CD14-positive monocyte (primary cell): Measurements from ENCODE around the gene CEP131. TPM values are rescaled to one million over a fixed set of nuclear protein-coding genes. Genes with fewer than 3 reads are reported as not detected.

ENCODE experiments used
- DNase-seq, 3 donors: peaks; one replicate each; pipeline ENCODE4 v3.0.0-alpha.2; 2011 to 2022
- H2AFZ ChIP-seq: 2 replicates; pipeline ENCODE4 v1.6.0; 2012; ENCODE audit warnings: mild to moderate bottlenecking, low read depth, low read length, inconsistent platforms; ENCODE audit not compliant: insufficient read depth, poor library complexity, severe bottlenecking
- H3K27ac ChIP-seq, 2 donors: 1 replicate in 1 of 2; 2 replicates in 1 of 2; pipeline ENCODE4 v1.5.1; 2012 to 2013; ENCODE audit warnings: low read length in 2 of 2, control low read depth in 1 of 2, inconsistent platforms in 1 of 2, low read depth in 1 of 2, mild to moderate bottlenecking in 1 of 2
- H3K27me3 ChIP-seq, 2 donors: one replicate each; pipeline versions ENCODE4 v1.6.0 to v1.6.1; 2011 to 2013; ENCODE audit warnings: low read length in 2 of 2; ENCODE audit not compliant: control insufficient read depth in 2 of 2, insufficient read depth in 2 of 2
- H3K36me3 ChIP-seq, 2 donors: replicated peaks in 1 of 2; 1 replicate in 1 of 2; 2 replicates in 1 of 2; pipeline versions ENCODE4 v1.5.1 to v1.6.1; 2012 to 2013; ENCODE audit warnings: low read length in 2 of 2, control low read depth in 1 of 2, inconsistent platforms in 1 of 2, mild to moderate bottlenecking in 1 of 2; ENCODE audit not compliant: insufficient read depth in 2 of 2, control insufficient read depth in 1 of 2
- H3K4me1 ChIP-seq, 2 donors: 1 replicate in 1 of 2; 2 replicates in 1 of 2; pipeline versions ENCODE4 v1.5.1 to v1.6.1; 2012 to 2013; ENCODE audit warnings: low read length in 2 of 2, control low read depth in 1 of 2, inconsistent platforms in 1 of 2, mild to moderate bottlenecking in 1 of 2, moderate library complexity in 1 of 2; ENCODE audit not compliant: insufficient read depth in 2 of 2, control insufficient read depth in 1 of 2
- H3K4me2 ChIP-seq: replicated peaks from 2 replicates; pipeline ENCODE3; 2012; ENCODE audit warnings: low read length, moderate library complexity, mild to moderate bottlenecking; ENCODE audit not compliant: poor library complexity, severe bottlenecking; ENCODE audit errors: extremely low read depth
- H3K4me3 ChIP-seq, 3 experiments: fragments of 200-600 bp in 1 of 3; sonication (generic) in 1 of 3; replicated peaks in 1 of 3; 1 replicate in 2 of 3; 2 replicates in 1 of 3; pipeline ENCODE4 v1.5.1; 2011 to 2013; ENCODE audit warnings: low read length in 3 of 3, mild to moderate bottlenecking in 3 of 3, control low read depth in 2 of 3, low read depth in 2 of 3, inconsistent platforms in 1 of 3, moderate library complexity in 1 of 3
- H3K79me2 ChIP-seq: 2 replicates; pipeline ENCODE4 v1.6.0; 2012; ENCODE audit warnings: mild to moderate bottlenecking, control low read depth, inconsistent platforms, low read length, moderate library complexity; ENCODE audit not compliant: insufficient read depth
- H3K9ac ChIP-seq: 2 replicates; pipeline ENCODE4 v1.6.0; 2017; ENCODE audit warnings: low read length, mild to moderate bottlenecking; ENCODE audit not compliant: insufficient read depth, poor library complexity, severe bottlenecking
- H3K9me3 ChIP-seq, 2 donors: replicated peaks in 1 of 2; 1 replicate in 1 of 2; 2 replicates in 1 of 2; pipeline versions ENCODE4 v1.5.1 to v1.6.1; 2012 to 2013; ENCODE audit warnings: low read length in 2 of 2, control low read depth in 1 of 2; ENCODE audit not compliant: control insufficient read depth in 1 of 2, insufficient read depth in 1 of 2
- H4K20me1 ChIP-seq: 2 replicates; pipeline ENCODE4 v1.6.0; 2012; ENCODE audit warnings: mild to moderate bottlenecking, low read length, control low read depth, moderate library complexity; ENCODE audit not compliant: insufficient read depth
- H3K27ac Mint-ChIP-seq, 7 donors: one replicate each; pipeline ENCODE4 v1.8.0; 2020; ENCODE audit warnings: mild to moderate bottlenecking in 7 of 7, mixed read lengths in 7 of 7, moderate library complexity in 6 of 7, inconsistent platforms in 2 of 7
- H3K27me3 Mint-ChIP-seq, 3 donors: one replicate each; pipeline ENCODE4 v1.8.0; 2021 to 2022; ENCODE audit warnings: low read depth in 3 of 3, mild to moderate bottlenecking in 3 of 3, mixed read lengths in 3 of 3, moderate library complexity in 3 of 3, inconsistent platforms in 1 of 3
- H3K36me3 Mint-ChIP-seq, 2 donors: one replicate each; pipeline ENCODE4 v1.8.0; 2020; ENCODE audit warnings: mixed read lengths in 2 of 2, inconsistent platforms in 1 of 2, mild to moderate bottlenecking in 1 of 2
- H3K4me1 Mint-ChIP-seq: one replicate; pipeline ENCODE4 v1.8.0; 2020; ENCODE audit warnings: mild to moderate bottlenecking, mixed read lengths
- H3K4me3 Mint-ChIP-seq, 2 donors: one replicate each; pipeline ENCODE4 v1.8.0; 2020; ENCODE audit warnings: mild to moderate bottlenecking in 2 of 2, mixed read lengths in 2 of 2, moderate library complexity in 1 of 2
- H3K9me3 Mint-ChIP-seq, 7 donors: one replicate each; pipeline ENCODE4 v1.8.0; 2020 to 2022; ENCODE audit warnings: mixed read lengths in 7 of 7, mild to moderate bottlenecking in 6 of 7, moderate library complexity in 6 of 7, inconsistent platforms in 2 of 7
- WGBS: methylation state at CpG from one replicate; pipeline ENCODE4 v1.1.5; 2013; ENCODE audit warnings: missing lambda C conversion rate; ENCODE audit not compliant: insufficient coverage; 5-methylcytosine and 5-hydroxymethylcytosine counted together
- intact Hi-C, 2 donors: fragments of 100-400 bp; cut with micrococcal nuclease; formaldehyde crosslinking; loops; one replicate each; pipeline versions ENCODE4 v1.15.0 to v1.15.1; 2023
- polyA plus RNA-seq, 3 donors: library from polyadenylated mRNA; depleted of rRNA in 1 of 3; unstranded in 2 of 3; stranded (reverse) in 1 of 3; fragments of 300-500 nt in 2 of 3; fragments of >200 nt in 1 of 3; fragmentation: Illumina TruSeq in 2 of 3; gene quantifications; 1 replicate in 2 of 3; 2 replicates in 1 of 3; pipeline ENCODE4 v1.2.3, GENCODE V29; 2012 to 2021
- TF ChIP-seq, protein P1 (sequence below): fragments of 200-600 bp; IDR thresholded peaks from one replicate; pipeline ENCODE4 v1.8.0; 2022; ENCODE audit warnings: antibody characterized with exemption, mild to moderate bottlenecking

CEP131 gene
- polyA plus RNA-seq, 3 donors, result 0.69 to 9.7 (median 1.0) TPM

DNA sequence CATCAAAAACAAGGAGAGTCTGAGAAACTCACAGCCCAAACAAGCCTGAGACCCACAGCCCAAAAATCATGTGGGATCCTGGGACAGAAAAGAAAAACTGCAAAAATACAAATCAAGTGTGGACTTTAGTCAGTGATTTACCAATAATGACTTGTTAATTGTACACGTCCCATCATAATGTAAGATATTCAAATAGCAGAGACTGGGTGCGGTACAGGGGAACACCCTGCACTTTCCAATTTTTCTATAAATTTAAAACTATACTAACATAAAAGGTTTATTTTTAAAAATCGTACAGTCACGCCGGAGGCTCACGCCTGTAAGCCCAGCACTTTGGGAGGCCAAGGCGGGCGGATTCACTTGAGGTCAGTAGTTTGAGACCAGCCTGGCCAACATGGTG lies 8.8 kb downstream of the CEP131 start:
- Mint-ChIP-seq H3K4me1 (peaks cover 7% of the 10 kb centered on the region), H3K27me3 (peaks cover 4 to 5% (median 4%) of the 10 kb centered on the region in 3 donors), H3K36me3 (peaks cover 14 to 17% of the 10 kb centered on the region in 2 donors), H3K4me3 (no peak overlapping the region), H3K27ac (peak overlapping the region in 2 of 7 donors; percentile 1 to 45), H3K9me3 (no peaks in the 10 kb centered on the region)
- Histone ChIP-seq H3K27me3 (no peaks in the 10 kb centered on the region), H3K27ac (no peak overlapping the region), H3K79me2 (no peaks in the 10 kb centered on the region), H2AFZ (no peak overlapping the region), H3K36me3 (peaks cover 0 to 4% of the 10 kb centered on the region in 2 donors), H3K9ac (no peak overlapping the region), H3K4me2 (no peak overlapping the region), H3K9me3 (no peaks in the 10 kb centered on the region), H4K20me1 (no peaks in the 10 kb centered on the region), H3K4me1 (peaks cover 0 to 2% of the 10 kb centered on the region in 2 donors), H3K4me3 (no peak overlapping the region)
- TF ChIP-seq, protein P1, sequence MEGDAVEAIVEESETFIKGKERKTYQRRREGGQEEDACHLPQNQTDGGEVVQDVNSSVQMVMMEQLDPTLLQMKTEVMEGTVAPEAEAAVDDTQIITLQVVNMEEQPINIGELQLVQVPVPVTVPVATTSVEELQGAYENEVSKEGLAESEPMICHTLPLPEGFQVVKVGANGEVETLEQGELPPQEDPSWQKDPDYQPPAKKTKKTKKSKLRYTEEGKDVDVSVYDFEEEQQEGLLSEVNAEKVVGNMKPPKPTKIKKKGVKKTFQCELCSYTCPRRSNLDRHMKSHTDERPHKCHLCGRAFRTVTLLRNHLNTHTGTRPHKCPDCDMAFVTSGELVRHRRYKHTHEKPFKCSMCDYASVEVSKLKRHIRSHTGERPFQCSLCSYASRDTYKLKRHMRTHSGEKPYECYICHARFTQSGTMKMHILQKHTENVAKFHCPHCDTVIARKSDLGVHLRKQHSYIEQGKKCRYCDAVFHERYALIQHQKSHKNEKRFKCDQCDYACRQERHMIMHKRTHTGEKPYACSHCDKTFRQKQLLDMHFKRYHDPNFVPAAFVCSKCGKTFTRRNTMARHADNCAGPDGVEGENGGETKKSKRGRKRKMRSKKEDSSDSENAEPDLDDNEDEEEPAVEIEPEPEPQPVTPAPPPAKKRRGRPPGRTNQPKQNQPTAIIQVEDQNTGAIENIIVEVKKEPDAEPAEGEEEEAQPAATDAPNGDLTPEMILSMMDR, result no peak
- no peak for DNase-seq
- intact Hi-C loops, result no loop called here
- 94% methylated on average over 3 of the region's 8 CpGs for WGBS

DNA sequence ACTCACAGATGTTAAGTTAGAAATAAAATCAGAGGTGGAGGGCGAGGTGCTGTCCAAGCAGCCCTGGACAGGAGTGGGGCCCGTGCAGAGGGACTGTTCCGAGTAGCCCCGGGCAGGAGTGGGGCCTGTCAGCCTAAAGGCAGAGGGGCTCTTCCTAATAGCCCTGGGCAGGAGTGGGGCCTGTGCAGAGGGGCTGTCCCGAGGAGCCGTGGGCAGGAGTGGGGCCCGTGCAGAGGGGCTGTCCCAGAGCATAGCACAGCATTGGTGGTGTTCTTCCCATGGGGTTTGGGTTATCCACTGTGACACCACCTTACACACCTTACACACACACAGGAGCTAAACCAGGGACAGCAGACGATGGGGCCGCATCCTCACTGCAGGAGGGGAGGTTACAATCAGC lies 10.4 kb downstream of the CEP131 start:
- TF ChIP-seq, protein P1, result no peak
- Histone ChIP-seq H3K4me2 (no peak overlapping the region), H3K4me1 (peaks cover 0 to 2% of the 10 kb centered on the region in 2 donors), H3K27me3 (no peaks in the 10 kb centered on the region), H3K9me3 (no peaks in the 10 kb centered on the region), H3K36me3 (no peaks in the 10 kb centered on the region), H3K4me3 (no peak overlapping the region), H3K79me2 (no peaks in the 10 kb centered on the region), H3K9ac (no peak overlapping the region), H2AFZ (no peak overlapping the region), H4K20me1 (no peaks in the 10 kb centered on the region), H3K27ac (no peak overlapping the region)
- H3K9me3 Mint-ChIP-seq, result peaks cover 0 to 2% (median 0%) of the 10 kb centered on the region in 7 donors
- peaks cover 11 to 16% of the 10 kb centered on the region in 2 donors for H3K36me3 Mint-ChIP-seq
- WGBS, result 89% methylated on average over 4 of the region's 9 CpGs
- DNase-seq, result no peak
- H3K27me3 Mint-ChIP-seq, result peaks cover 2 to 5% (median 2%) of the 10 kb centered on the region in 3 donors
- intact Hi-C loops, result no loop called here
- peaks cover 7% of the 10 kb centered on the region for H3K4me1 Mint-ChIP-seq
- no peak overlapping the region for H3K4me3 Mint-ChIP-seq
- H3K27ac Mint-ChIP-seq, result no peak overlapping the region
